ENCODE results near the gene FBN2.

GRCh38 chr5:128436749-128437188, 101.3 kb downstream of the FBN2 start:
- TF ChIP-seq, protein P1, sequence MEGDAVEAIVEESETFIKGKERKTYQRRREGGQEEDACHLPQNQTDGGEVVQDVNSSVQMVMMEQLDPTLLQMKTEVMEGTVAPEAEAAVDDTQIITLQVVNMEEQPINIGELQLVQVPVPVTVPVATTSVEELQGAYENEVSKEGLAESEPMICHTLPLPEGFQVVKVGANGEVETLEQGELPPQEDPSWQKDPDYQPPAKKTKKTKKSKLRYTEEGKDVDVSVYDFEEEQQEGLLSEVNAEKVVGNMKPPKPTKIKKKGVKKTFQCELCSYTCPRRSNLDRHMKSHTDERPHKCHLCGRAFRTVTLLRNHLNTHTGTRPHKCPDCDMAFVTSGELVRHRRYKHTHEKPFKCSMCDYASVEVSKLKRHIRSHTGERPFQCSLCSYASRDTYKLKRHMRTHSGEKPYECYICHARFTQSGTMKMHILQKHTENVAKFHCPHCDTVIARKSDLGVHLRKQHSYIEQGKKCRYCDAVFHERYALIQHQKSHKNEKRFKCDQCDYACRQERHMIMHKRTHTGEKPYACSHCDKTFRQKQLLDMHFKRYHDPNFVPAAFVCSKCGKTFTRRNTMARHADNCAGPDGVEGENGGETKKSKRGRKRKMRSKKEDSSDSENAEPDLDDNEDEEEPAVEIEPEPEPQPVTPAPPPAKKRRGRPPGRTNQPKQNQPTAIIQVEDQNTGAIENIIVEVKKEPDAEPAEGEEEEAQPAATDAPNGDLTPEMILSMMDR (IDR thresholded peaks at IDR 0.05) = no peak
- no peak for TF ChIP-seq POLR2A (IDR thresholded peaks at IDR 0.05)

Measured in Peyer's patch (tissue), 4 donors.